Measurements from ENCODE around the gene GOLIM4.

- TF ChIP-seq CTCF (IDR thresholded peaks at IDR 0.05 in 4 of 5, conservative IDR thresholded peaks at IDR 0.05 in 1 of 5) (no peak), POLR2A (IDR thresholded peaks at IDR 0.05) (no peak)
Measured at GRCh38 chr3:168117853-168118313, 22.2 kb upstream of the GOLIM4 start.
